HL-60 (cell line): Measurements from ENCODE around the gene PRKCE.

ENCODE experiments used
- DNase-seq, 2 experiments: peaks; one replicate each; pipeline ENCODE4 v3.0.0-alpha.2; 2010 to 2020; ENCODE audit warnings: low read depth in 1 of 2, low spot score in 1 of 2
- H3K27ac ChIP-seq: fragments of 250-450 bp; sonication (Bioruptor Pico); replicated peaks from 2 replicates; pipeline ENCODE4 v1.5.1; 2020; ENCODE audit warnings: mild to moderate bottlenecking, moderate library complexity
- H3K27me3 ChIP-seq: fragments of 250-450 bp; sonication (Bioruptor Pico); 2 replicates; pipeline ENCODE4 v1.5.1; 2021; ENCODE audit warnings: mild to moderate bottlenecking, moderate library complexity; ENCODE audit not compliant: insufficient read depth, poor library complexity, severe bottlenecking
- H3K4me3 ChIP-seq: replicated peaks from 2 replicates; pipeline ENCODE4 v1.5.1; 2011; ENCODE audit warnings: mild to moderate bottlenecking, control low read depth, low read length; ENCODE audit not compliant: insufficient read depth
- CTCF ChIP-seq: IDR thresholded peaks from one replicate; pipeline ENCODE4 v1.5.1; 2011; ENCODE audit warnings: low read length, control low read depth, inconsistent platforms; ENCODE audit not compliant: insufficient read depth
- GABPA ChIP-seq: IDR thresholded peaks from 2 replicates; pipeline ENCODE4 v1.6.1; 2012; ENCODE audit warnings: low read depth
- POLR2AphosphoS5 ChIP-seq: IDR thresholded peaks from 2 replicates; pipeline ENCODE4 v1.6.1; 2012; ENCODE audit warnings: low read depth
- REST ChIP-seq: IDR thresholded peaks from 2 replicates; pipeline ENCODE4 v1.6.1; 2012; ENCODE audit warnings: low read depth; ENCODE audit not compliant: insufficient replicate concordance
- SPI1 ChIP-seq: IDR thresholded peaks from 2 replicates; pipeline ENCODE4 v1.6.1; 2012; ENCODE audit warnings: low read depth, mild to moderate bottlenecking, borderline replicate concordance

PRKCE gene

GRCh38 chr2:45957533-45958227, 306.2 kb downstream of the PRKCE start:
- TF ChIP-seq POLR2AphosphoS5: no peak
- DNase-seq: no peak
- Histone ChIP-seq H3K27me3 (no peaks in the 10 kb centered on the region), H3K27ac (no peak overlapping the region), H3K4me3 (no peak overlapping the region)

DNA sequence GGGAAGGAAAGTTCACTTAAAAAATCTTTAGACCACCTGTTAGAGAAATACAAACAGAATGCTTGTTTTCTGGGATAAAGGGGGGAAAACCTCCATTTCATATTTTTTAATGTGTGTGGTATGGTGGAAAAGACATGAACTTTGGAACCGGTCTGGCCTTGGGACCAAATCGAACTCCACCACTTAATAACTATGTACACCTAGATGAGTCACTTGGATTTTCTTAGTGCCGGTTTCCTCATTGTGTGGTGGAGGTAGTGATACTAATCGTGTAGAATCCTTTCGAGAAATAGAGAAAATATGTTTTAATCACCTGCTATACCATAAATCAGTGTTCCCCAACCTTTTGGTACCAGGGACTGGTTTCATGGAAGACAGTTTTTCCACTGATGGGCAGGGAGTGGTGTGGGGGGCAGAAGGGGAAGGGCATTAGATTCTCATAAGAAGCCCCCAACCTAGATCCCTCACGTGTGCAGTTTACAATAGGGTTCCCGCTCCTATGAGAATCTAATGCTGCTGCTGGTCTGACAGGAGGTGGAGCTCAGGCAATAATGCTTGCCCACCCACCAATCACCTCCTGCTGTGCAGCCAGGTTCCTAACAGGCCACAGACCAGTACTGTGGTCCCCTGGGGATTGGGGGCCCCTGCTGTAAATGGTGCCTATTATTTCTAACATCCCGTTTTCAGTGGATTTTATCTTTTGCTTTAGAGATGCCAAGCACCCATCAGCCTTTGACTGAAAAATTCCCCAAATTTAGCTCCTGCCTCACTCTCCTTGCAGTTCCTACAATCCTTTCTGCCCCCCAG, 308.8 kb downstream of the PRKCE start:
- H3K27me3 ChIP-seq: no peaks in the 10 kb centered on the region
- no peak overlapping the region for H3K27ac ChIP-seq
- TF ChIP-seq REST: no peak
- no peak for TF ChIP-seq GABPA
- no peak for TF ChIP-seq CTCF
- no peak for TF ChIP-seq SPI1
- no peak for TF ChIP-seq POLR2AphosphoS5
- DNase-seq: no peak
- no peak overlapping the region for H3K4me3 ChIP-seq

GRCh38 chr2:45962177-45962921, 310.9 kb downstream of the PRKCE start:
- H3K4me3 ChIP-seq: no peak overlapping the region
- no peak for DNase-seq

More at GRCh38 chr2:45962177-45962921, 310.9 kb downstream of the PRKCE start:
- no peak overlapping the region for H3K27ac ChIP-seq
- H3K27me3 ChIP-seq: no peaks in the 10 kb centered on the region
- no peak for TF ChIP-seq SPI1
- no peak for TF ChIP-seq CTCF
- TF ChIP-seq REST: no peak
- TF ChIP-seq GABPA: no peak
- no peak for TF ChIP-seq POLR2AphosphoS5
